Stomach (tissue), 9 donors: ENCODE results near the gene SCRT2. TPM values are rescaled to one million over a fixed set of nuclear protein-coding genes. Genes with fewer than 3 reads are reported as not detected.
A peak's percentile ranks its signal among the peaks of the same experiment; 100 is the strongest.

ENCODE experiments used
- DNase-seq, 2 donors: peaks; one replicate each; pipeline versions ENCODE4 v3.0.0 to v3.0.0-alpha.2; 2013 to 2019
- H3K27ac ChIP-seq, 5 donors: fragments of 200-600 bp in 4 of 5; sonication (generic) in 4 of 5; one replicate each; pipeline ENCODE4 v1.5.1; 2013 to 2019; ENCODE audit warnings: mild to moderate bottlenecking in 1 of 5, moderate library complexity in 1 of 5
- H3K27me3 ChIP-seq, 3 donors: fragments of 200-600 bp; sonication (generic); one replicate each; pipeline ENCODE4 v1.5.1; 2017 to 2019; ENCODE audit warnings: mixed run types in 1 of 3
- H3K36me3 ChIP-seq, 4 donors: fragments of 200-600 bp; sonication (generic); 1 replicate in 3 of 4; 2 replicates in 1 of 4; pipeline ENCODE4 v1.5.1; 2016 to 2019
- H3K4me1 ChIP-seq, 4 donors: fragments of 200-600 bp; sonication (generic); one replicate each; pipeline ENCODE4 v1.5.1; 2016 to 2019
- H3K4me3 ChIP-seq, 4 donors: fragments of 200-600 bp; sonication (generic) in 3 of 4; one replicate each; pipeline ENCODE4 v1.5.1; 2016 to 2019; ENCODE audit warnings: mild to moderate bottlenecking in 1 of 4
- H3K9me3 ChIP-seq, 4 donors: fragments of 200-600 bp; sonication (generic); one replicate each; pipeline ENCODE4 v1.5.1; 2016 to 2019
- CTCF ChIP-seq, 7 experiments: fragments of 450-650 bp in 4 of 7; fragments of 200-600 bp in 3 of 7; sonication (generic) in 3 of 7; IDR thresholded peaks; one replicate each; pipeline ENCODE4 v1.5.1; 2016 to 2019; ENCODE audit warnings: antibody characterized with exemption in 7 of 7, control low read depth in 2 of 7, mild to moderate bottlenecking in 1 of 7
- EP300 ChIP-seq: sonication (generic); formaldehyde crosslinking; IDR thresholded peaks from one replicate; pipeline ENCODE4 v1.6.1; 2017; ENCODE audit warnings: antibody characterized with exemption
- POLR2A ChIP-seq, 4 donors: fragments of 450-650 bp; IDR thresholded peaks; one replicate each; pipeline ENCODE4 v1.6.1; 2016; ENCODE audit warnings: antibody characterized with exemption in 4 of 4, control low read depth in 2 of 4, mild to moderate bottlenecking in 1 of 4, moderate library complexity in 1 of 4
- POLR2AphosphoS5 ChIP-seq, 3 donors: sonication (generic); formaldehyde crosslinking; IDR thresholded peaks; one replicate each; pipeline ENCODE4 v1.6.1; 2016; ENCODE audit warnings: antibody characterized with exemption in 3 of 3
- WGBS, 5 donors: extraction: QIAGEN DNeasy Blood & Tissue Kit in 3 of 5; methylation state at CpG; one replicate each; pipeline versions ENCODE4 v1.1.5 to v1.1.7; 2013 to 2018; 5-methylcytosine and 5-hydroxymethylcytosine counted together
- intact Hi-C: fragments of 100-400 bp; cut with DNase I; formaldehyde crosslinking; loops from one replicate; pipeline ENCODE4 v1.15.1; 2023; ENCODE audit warnings: low total_unique reads
- polyA plus RNA-seq, 3 donors: library from polyadenylated mRNA; stranded (reverse); fragments of 200-250 nt; gene quantifications; one replicate each; pipeline ENCODE4 v1.2.3, GENCODE V29; 2013
- total RNA-seq, 5 donors: library from RNA; depleted of rRNA; stranded (reverse); fragments of >200 nt; gene quantifications; one replicate each; pipeline versions ENCODE4 v1.1.0 to v1.2.3, GENCODE V29; 2014 to 2016
- donor health status: healthy with polysubstance abuse.
- donor health status: Bipolar disorder and iron deficiency.
- donor health status: healthy.

The SCRT2 gene
- total and polyA plus RNA-seq, 8 donors = not detected

DNA sequence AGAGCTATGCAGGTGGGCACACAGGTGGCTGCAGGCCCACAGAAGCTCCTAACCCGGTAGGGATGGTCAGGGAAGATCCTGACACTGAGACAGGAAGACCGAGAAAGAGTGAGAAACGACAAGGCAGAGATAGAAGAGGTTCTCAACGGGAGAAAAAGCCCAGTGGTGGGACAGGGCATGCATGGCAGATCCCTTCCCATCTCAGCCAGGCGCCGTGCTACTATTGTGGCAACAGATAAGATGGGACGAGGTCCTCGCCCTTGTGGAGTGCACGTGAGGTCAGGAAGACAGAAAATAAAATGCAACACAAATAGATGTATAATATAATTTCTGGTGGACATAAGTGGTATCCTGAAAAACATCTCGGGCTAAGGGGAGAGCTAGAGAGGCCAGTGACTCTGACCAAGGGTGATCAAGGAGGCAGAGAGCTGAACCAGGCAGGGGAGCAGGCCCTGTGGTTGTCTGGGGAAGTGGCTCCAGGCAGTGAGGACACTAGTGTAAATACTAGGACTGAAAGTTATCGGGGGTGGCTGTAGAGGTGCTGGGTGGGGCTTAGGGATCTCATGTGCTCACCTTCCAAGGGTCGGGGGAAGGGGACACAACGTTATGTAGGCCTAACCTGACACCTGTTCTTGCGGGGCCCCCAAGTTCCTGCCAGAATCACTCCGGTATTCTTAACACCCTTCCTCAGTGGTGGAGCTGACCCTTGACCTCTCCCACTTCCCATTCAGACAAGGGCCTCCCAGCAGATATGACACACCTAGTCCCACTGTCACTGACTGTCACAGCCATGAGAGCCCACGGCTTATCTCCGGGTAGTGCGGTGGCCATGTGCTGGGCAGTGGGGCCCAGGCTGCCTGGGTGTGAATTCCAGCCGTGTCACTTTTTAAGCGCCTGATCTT is 23.6 kb downstream of the SCRT2 start:
- DNase-seq = peak in 1 of 2 donors; percentile 41
- Histone ChIP-seq H3K4me3 (peak overlapping the region; percentile 74 to 93 (median 80)), H3K36me3 (peaks cover 32 to 45% (median 42%) of the 10 kb centered on the region in 4 donors), H3K9me3 (peaks cover 0 to 3% (median 0%) of the 10 kb centered on the region in 4 donors), H3K27me3 (no peaks in the 10 kb centered on the region), H3K4me1 (peaks cover 16 to 32% (median 28%) of the 10 kb centered on the region in 4 donors), H3K27ac (peak overlapping the region; percentile 85 to 91 (median 88))
- 45 to 50% (median 48%) methylated on average over 20 of the region's 20 CpGs for WGBS, 5 donors
- intact Hi-C loops = no loop called here
- no peak for TF ChIP-seq POLR2A (IDR thresholded peaks at IDR 0.05)
- no peak for TF ChIP-seq POLR2AphosphoS5 (IDR thresholded peaks at IDR 0.05)
- TF ChIP-seq EP300 = no peak
- no peak for TF ChIP-seq CTCF (IDR thresholded peaks at IDR 0.05)

DNA sequence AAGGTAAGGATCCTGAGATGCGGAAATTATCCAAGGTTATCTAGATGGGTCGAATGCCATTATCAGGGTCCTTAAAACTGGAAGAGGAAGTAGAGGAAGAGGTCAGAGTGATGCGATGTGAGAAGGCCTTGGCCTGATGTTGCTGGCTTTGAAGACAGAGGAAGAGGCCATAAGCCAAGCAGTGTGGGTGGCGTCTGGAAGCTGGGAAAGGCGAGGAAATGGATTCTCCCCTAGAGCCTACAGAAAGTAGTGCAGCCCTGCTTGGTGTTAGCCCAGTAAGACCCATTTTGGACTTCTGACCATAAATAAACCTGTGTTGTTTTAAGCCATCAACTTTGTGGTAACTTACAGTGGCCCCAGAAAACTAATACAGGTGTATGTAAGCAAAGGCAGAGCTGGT is 24.6 kb downstream of the SCRT2 start:
- Histone ChIP-seq H3K27me3 (no peaks in the 10 kb centered on the region), H3K36me3 (peaks cover 32 to 48% (median 46%) of the 10 kb centered on the region in 4 donors), H3K27ac (no peak overlapping the region), H3K9me3 (peaks cover 0 to 3% (median 0%) of the 10 kb centered on the region in 4 donors), H3K4me1 (peaks cover 16 to 37% (median 31%) of the 10 kb centered on the region in 4 donors), H3K4me3 (no peak overlapping the region)
- DNase-seq = no peak
- intact Hi-C loops = no loop called here
- no peak for TF ChIP-seq EP300
- TF ChIP-seq CTCF (IDR thresholded peaks at IDR 0.05) = no peak
- 69 to 82% (median 80%) methylated on average over 5 of the region's 5 CpGs for WGBS, 5 donors

DNA sequence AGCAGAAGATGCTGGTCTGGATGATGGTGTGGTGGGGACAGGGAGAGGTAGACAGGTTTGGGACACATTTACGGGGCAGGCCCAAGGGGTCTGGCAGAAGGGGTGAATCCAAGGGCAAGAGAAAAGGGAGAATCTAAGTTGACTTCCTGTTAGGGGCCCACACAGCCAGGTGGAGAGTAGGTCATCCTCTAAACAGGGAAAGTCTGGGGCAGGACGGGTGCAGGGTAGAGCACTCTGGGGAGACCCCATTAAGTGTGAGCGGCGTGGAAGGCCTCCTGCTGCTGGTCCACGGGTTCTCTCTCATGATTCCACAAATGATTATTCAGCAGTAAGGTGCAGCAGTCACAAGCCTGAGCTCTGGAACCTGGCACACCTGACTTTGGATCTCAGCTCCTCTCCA is 25.3 kb downstream of the SCRT2 start:
- Histone ChIP-seq H3K36me3 (peaks cover 32 to 48% (median 46%) of the 10 kb centered on the region in 4 donors), H3K27me3 (no peaks in the 10 kb centered on the region), H3K4me3 (no peak overlapping the region), H3K27ac (no peak overlapping the region), H3K9me3 (peaks cover 0 to 3% (median 0%) of the 10 kb centered on the region in 4 donors), H3K4me1 (peaks cover 16 to 44% (median 37%) of the 10 kb centered on the region in 4 donors)
- TF ChIP-seq POLR2A (IDR thresholded peaks at IDR 0.05) (no peak), EP300 (no peak), POLR2AphosphoS5 (IDR thresholded peaks at IDR 0.05) (no peak), CTCF (IDR thresholded peaks at IDR 0.05) (no peak)
- DNase-seq = no peak
- 92 to 94% (median 93%) methylated on average over 5 of the region's 5 CpGs for WGBS, 5 donors
- intact Hi-C loops = no loop called here

GRCh38 chr20:647479-648019 is 28.1 kb downstream of the SCRT2 start:
- peaks cover 12 to 36% (median 29%) of the 10 kb centered on the region in 4 donors for H3K4me1 ChIP-seq
- H3K27me3 ChIP-seq = peaks cover 0 to 9% (median 5%) of the 10 kb centered on the region in 3 donors
- no peak for TF ChIP-seq POLR2AphosphoS5 (IDR thresholded peaks at IDR 0.05)
- no peak for TF ChIP-seq EP300
- TF ChIP-seq CTCF (IDR thresholded peaks at IDR 0.05) = no peak
- no peak overlapping the region for H3K27ac ChIP-seq
- peaks cover 0 to 3% (median 0%) of the 10 kb centered on the region in 4 donors for H3K9me3 ChIP-seq
- H3K36me3 ChIP-seq = peaks cover 32 to 48% (median 46%) of the 10 kb centered on the region in 4 donors
- intact Hi-C loops = loop anchor here (10.0 kb wide), 1 partner anchor 83 kb away; no protein-coding TSS in a partner anchor
- 91 to 100% (median 97%) methylated on average over 2 of the region's 2 CpGs for WGBS, 5 donors
- no peak overlapping the region for H3K4me3 ChIP-seq
- DNase-seq = no peak
